Psoas muscle (tissue), 8 donors: ENCODE results near the gene SLC15A1. TPM values are rescaled to one million over a fixed set of nuclear protein-coding genes. Genes with fewer than 3 reads are reported as not detected.

Experiments
- ATAC-seq, 4 donors: fragments of 200-7000 bp; cut with Tn5 transposase; one replicate each; pipeline ENCODE4 v1.9.1; 2020; ENCODE audit warnings: moderate library complexity in 3 of 4, mild to moderate bottlenecking in 2 of 4
- DNase-seq, 2 donors: peaks; one replicate each; pipeline ENCODE4 v3.0.0-alpha.2; 2020
- H3K27ac ChIP-seq: fragments of 200-600 bp; one replicate; pipeline ENCODE4 v1.8.0; 2022
- H3K27me3 ChIP-seq, 3 donors: fragments of 200-600 bp in 1 of 3; one replicate each; pipeline versions ENCODE4 v1.6.1 to v1.8.0; 2013 to 2022; ENCODE audit warnings: low read length in 2 of 3, mild to moderate bottlenecking in 2 of 3, moderate library complexity in 1 of 3; ENCODE audit not compliant: insufficient read depth in 3 of 3
- H3K36me3 ChIP-seq, 2 donors: fragments of 200-600 bp in 1 of 2; one replicate each; pipeline versions ENCODE4 v1.6.1 to v1.8.0; 2013 to 2022; ENCODE audit warnings: low read depth in 1 of 2, mild to moderate bottlenecking in 1 of 2, moderate library complexity in 1 of 2; ENCODE audit not compliant: insufficient read depth in 1 of 2
- H3K4me1 ChIP-seq: fragments of 200-600 bp; one replicate; pipeline ENCODE4 v1.8.0; 2022
- H3K4me3 ChIP-seq: fragments of 200-600 bp; one replicate; pipeline ENCODE4 v1.8.0; 2022; ENCODE audit warnings: mild to moderate bottlenecking
- H3K9me3 ChIP-seq: fragments of 200-600 bp; one replicate; pipeline ENCODE4 v1.8.0; 2022
- CTCF ChIP-seq: fragments of 200-600 bp; IDR thresholded peaks from one replicate; pipeline ENCODE4 v1.8.0; 2022; ENCODE audit warnings: antibody characterized with exemption
- WGBS, 3 donors: extraction: QIAGEN DNeasy Blood & Tissue Kit; methylation state at CpG; one replicate each; pipeline versions ENCODE4 v1.1.6 to v1.1.7; 2013; 5-methylcytosine and 5-hydroxymethylcytosine counted together
- intact Hi-C, 2 donors: fragments of 100-400 bp; cut with DNase I; formaldehyde crosslinking; loops; one replicate each; pipeline versions ENCODE4 v1.11.0 to v1.14.2; 2022
- polyA plus RNA-seq, 3 donors: library from polyadenylated mRNA; stranded (reverse); fragments of 200-250 nt; gene quantifications; one replicate each; pipeline ENCODE4 v1.2.3, GENCODE V29; 2013
- total RNA-seq, 4 donors: library from RNA; stranded (reverse); fragmentation: NEBNext Ultra II Directional in 2 of 4; extraction: Animal tissue kit (Norgen Biotek cat#: 25700) in 2 of 4; gene quantifications; one replicate each; pipeline versions ENCODE4 v1.2.1 to v1.2.4, GENCODE V29; 2021 to 2023
- donor health status: healthy with polysubstance abuse.
- donor health status: DM: no; HTN: no; CAD: no; lungs with moderate emphysema.
- donor health status: Bipolar disorder and iron deficiency.
- donor health status: healthy.
- donor health status: DM: yes; HTN: yes; CAD: no.
- donor health status: DM: no; HTN: no; CAD: no.
- donor health status: DM: no; HTN: no; CAD: no.
- donor health status: DM: yes; HTN: yes; CAD: no.

The SLC15A1 gene
- total and polyA plus RNA-seq, 7 donors: 0.03 to 0.19 (median 0.08) TPM; not detected in 4

GRCh38 chr13:98798849-98799645 is 46.6 kb upstream of the SLC15A1 start:
- H3K4me3 ChIP-seq: no peak overlapping the region
- H3K36me3 ChIP-seq: peaks cover 0 to 75% of the 10 kb centered on the region in 2 donors

GRCh38 chr13:98797456-98797855 is 45.0 kb upstream of the SLC15A1 start:
- no peak for ATAC-seq
- no peak for DNase-seq
- H3K4me3 ChIP-seq: no peak overlapping the region
- H3K9me3 ChIP-seq: no peaks in the 10 kb centered on the region
- H3K4me1 ChIP-seq: no peaks in the 10 kb centered on the region
- H3K36me3 ChIP-seq: peaks cover 0 to 71% of the 10 kb centered on the region in 2 donors
- intact Hi-C loops: no loop called here
- no peak overlapping the region for H3K27ac ChIP-seq
- no peaks in the 10 kb centered on the region for H3K27me3 ChIP-seq
- TF ChIP-seq CTCF: no peak
- 68 to 70% (median 69%) methylated on average over 6 of the region's 6 CpGs for WGBS, 3 donors

More at GRCh38 chr13:98798849-98799645, 46.6 kb upstream of the SLC15A1 start:
- WGBS, 3 donors: 76 to 86% (median 82%) methylated on average over 5 of the region's 5 CpGs
- Histone ChIP-seq H3K9me3 (no peaks in the 10 kb centered on the region), H3K4me1 (no peaks in the 10 kb centered on the region), H3K27me3 (no peaks in the 10 kb centered on the region), H3K27ac (no peak overlapping the region)
- ATAC-seq: no peak
- DNase-seq: no peak
- intact Hi-C loops: no loop called here
- no peak for TF ChIP-seq CTCF

GRCh38 chr13:98796798-98797197 is 44.3 kb upstream of the SLC15A1 start:
- Histone ChIP-seq H3K36me3 (peaks cover 0 to 66% of the 10 kb centered on the region in 2 donors), H3K9me3 (no peaks in the 10 kb centered on the region), H3K27ac (no peak overlapping the region), H3K4me1 (no peaks in the 10 kb centered on the region), H3K27me3 (no peaks in the 10 kb centered on the region), H3K4me3 (no peak overlapping the region)
- TF ChIP-seq CTCF: no peak
- intact Hi-C loops: no loop called here
- DNase-seq: no peak
- ATAC-seq: no peak
- WGBS, 3 donors: 87 to 93% (median 92%) methylated on average over 10 of the region's 10 CpGs

GRCh38 chr13:98796191-98796590 is 43.7 kb upstream of the SLC15A1 start:
- no peak for TF ChIP-seq CTCF
- Histone ChIP-seq H3K27me3 (no peaks in the 10 kb centered on the region), H3K4me1 (no peaks in the 10 kb centered on the region), H3K36me3 (peaks cover 0 to 65% of the 10 kb centered on the region in 2 donors), H3K4me3 (no peak overlapping the region), H3K9me3 (no peaks in the 10 kb centered on the region), H3K27ac (no peak overlapping the region)
- DNase-seq: no peak
- intact Hi-C loops: no loop called here
- no peak for ATAC-seq
- 84 to 91% (median 85%) methylated on average over 5 of the region's 5 CpGs for WGBS, 3 donors
